ENCODE results near the gene OR6Q1. TPM values are rescaled to one million over a fixed set of nuclear protein-coding genes. Genes with fewer than 3 reads are reported as not detected.
A peak's percentile ranks its signal among the peaks of the same experiment; 100 is the strongest.

OR6Q1 gene
- polyA plus RNA-seq, 5 donors, result not detected

- peak; percentile 31 to 34 for DNase-seq
These were observed 27.7 kb downstream of the OR6Q1 start for GRCh38 chr11:58058276-58059006.

DNA sequence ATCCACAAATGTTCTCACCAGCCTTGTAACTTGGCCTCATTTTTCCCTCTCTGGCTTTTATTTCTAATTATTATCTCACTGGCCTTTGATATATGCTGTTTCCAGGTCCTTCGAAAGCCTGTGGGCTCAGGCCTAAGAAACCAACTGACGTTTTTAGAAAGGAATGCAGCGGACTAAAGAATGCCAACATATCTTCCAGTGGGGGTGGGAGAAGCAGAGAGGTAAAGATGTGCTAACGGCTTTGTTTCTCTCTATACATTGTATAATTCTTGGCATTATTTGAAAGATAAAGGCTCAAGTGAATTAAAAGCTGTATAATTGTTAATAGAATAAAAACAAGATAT is 28.2 kb downstream of the OR6Q1 start:
- DNase-seq, result no peak

GRCh38 chr11:58060535-58060934 is 29.8 kb downstream of the OR6Q1 start:
- DNase-seq, result no peak

- no peak for DNase-seq
These were observed 30.4 kb downstream of the OR6Q1 start for GRCh38 chr11:58060939-58061672.

GRCh38 chr11:58061813-58062212 is 31.1 kb downstream of the OR6Q1 start:
- no peak for DNase-seq

- DNase-seq, result no peak
These were observed 36.9 kb downstream of the OR6Q1 start for GRCh38 chr11:58067685-58068084.

DNA sequence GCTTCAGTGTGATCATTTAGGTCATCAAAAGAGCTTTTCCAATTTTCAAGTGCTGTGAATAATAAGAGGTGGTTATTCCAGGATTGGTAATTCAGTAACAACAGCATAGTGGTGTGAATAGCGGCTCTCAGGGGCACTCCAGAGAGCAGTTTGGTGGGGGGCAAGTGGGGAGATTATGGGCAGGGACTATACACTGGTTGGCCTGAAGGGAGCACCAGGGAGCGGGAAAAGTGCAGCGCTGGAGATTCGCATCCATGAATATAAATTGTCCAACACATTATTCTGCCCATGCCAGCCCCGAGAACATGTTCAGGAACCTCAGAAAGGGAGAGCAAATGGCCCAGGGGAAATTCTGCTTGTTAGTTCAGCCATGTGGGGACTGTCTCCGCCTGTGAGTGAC is 37.9 kb downstream of the OR6Q1 start:
- DNase-seq, result no peak

DNA sequence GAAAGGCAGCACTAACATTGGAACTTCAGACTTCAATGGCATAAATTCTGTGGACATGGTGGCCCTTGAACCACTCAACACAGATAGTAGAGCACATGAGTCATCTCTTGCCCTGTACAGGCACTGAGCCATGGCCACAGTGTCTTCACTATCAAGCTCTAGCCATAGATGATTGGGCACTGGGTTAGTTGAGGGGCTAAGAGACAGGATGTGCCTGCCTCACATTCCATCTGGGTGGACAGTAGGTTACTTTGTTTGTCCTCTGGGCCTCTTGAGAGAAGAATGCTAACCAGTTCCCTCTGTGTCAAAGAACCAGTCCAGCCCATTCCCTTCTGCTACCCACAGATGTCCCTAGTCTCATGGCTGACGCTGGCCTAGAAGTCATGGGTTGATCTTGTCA is 39.8 kb downstream of the OR6Q1 start:
- no peak for DNase-seq

- no peak for DNase-seq
These were observed 45.0 kb downstream of the OR6Q1 start for GRCh38 chr11:58075781-58076180.

Other genes starting within 250 kb of the OR6Q1 start
- gene OR9Q1, start 7.1 kb upstream of the OR6Q1 start, polyA plus RNA-seq (ENCODE audit: insufficient read depth in 1 of 5, insufficient read length in 5 of 5, low replicate concordance in 1 of 5), result not detected
- not detected for gene OR9I1, start 94.6 kb downstream of the OR6Q1 start, polyA plus RNA-seq (ENCODE audit: insufficient read depth in 1 of 5, insufficient read length in 5 of 5, low replicate concordance in 1 of 5)
- not detected for gene OR9Q2, start 158.1 kb downstream of the OR6Q1 start, polyA plus RNA-seq (ENCODE audit: insufficient read depth in 1 of 5, insufficient read length in 5 of 5, low replicate concordance in 1 of 5)
- gene OR1S2, start 173.2 kb downstream of the OR6Q1 start, polyA plus RNA-seq (ENCODE audit: insufficient read depth in 1 of 5, insufficient read length in 5 of 5, low replicate concordance in 1 of 5), result not detected
- not detected for gene OR1S1, start 181.8 kb downstream of the OR6Q1 start, polyA plus RNA-seq (ENCODE audit: insufficient read depth in 1 of 5, insufficient read length in 5 of 5, low replicate concordance in 1 of 5)
- gene OR10Q1, start 198.0 kb downstream of the OR6Q1 start, polyA plus RNA-seq (ENCODE audit: insufficient read depth in 1 of 5, insufficient read length in 5 of 5, low replicate concordance in 1 of 5), result under 1 TPM in 1 of 5 donors, not detected in 4; 0.30 TPM
- gene OR10W1, start 237.3 kb downstream of the OR6Q1 start, polyA plus RNA-seq (ENCODE audit: insufficient read depth in 1 of 5, insufficient read length in 5 of 5, low replicate concordance in 1 of 5), result not detected